ENCODE data around the gene VWA3B. TPM values are rescaled to one million over a fixed set of nuclear protein-coding genes. Genes with fewer than 3 reads are reported as not detected.
"Not testable (repeated sequence)": the region's sequence is repeated elsewhere in the genome, so short reads cannot be mapped to it uniquely, and the experiment has no call there.

The VWA3B gene
- total RNA-seq, 2 experiments from 2014 or later = not detected

GRCh38 chr2:98234776-98235175 lies 147.8 kb downstream of the VWA3B start:
- ChIA-PET CTCF (no interaction called here), POLR2A (no interaction called here)
- H3K4me3 Mint-ChIP-seq = no peak overlapping the region
- peaks cover 24% of the 10 kb centered on the region for H3K27me3 Mint-ChIP-seq
- H3K36me3 Mint-ChIP-seq (ENCODE audit: low read depth) = no peaks in the 10 kb centered on the region
- H3K27ac Mint-ChIP-seq = no peak overlapping the region
- H3K9me3 Mint-ChIP-seq = no peaks in the 10 kb centered on the region
- no peak for DNase-seq
- H3K4me1 Mint-ChIP-seq = no peaks in the 10 kb centered on the region

- no peaks in the 10 kb centered on the region for H3K36me3 Mint-ChIP-seq (ENCODE audit: low read depth)
- no peak for DNase-seq
- H3K4me3 Mint-ChIP-seq = no peak overlapping the region
- POLR2A ChIA-PET = no interaction called here
- CTCF ChIA-PET = no interaction called here
- H3K27ac Mint-ChIP-seq = no peak overlapping the region
- H3K4me1 Mint-ChIP-seq = no peaks in the 10 kb centered on the region
- peaks cover 30% of the 10 kb centered on the region for H3K27me3 Mint-ChIP-seq
- no peaks in the 10 kb centered on the region for H3K9me3 Mint-ChIP-seq
These were observed 150.0 kb downstream of the VWA3B start for GRCh38 chr2:98236935-98237334.

GRCh38 chr2:98240786-98241398 lies 153.9 kb downstream of the VWA3B start:
- Mint-ChIP-seq H3K27ac (no peak overlapping the region), H3K36me3 (ENCODE audit: low read depth) (no peaks in the 10 kb centered on the region), H3K9me3 (no peaks in the 10 kb centered on the region), H3K4me1 (no peaks in the 10 kb centered on the region), H3K27me3 (peaks cover 26% of the 10 kb centered on the region), H3K4me3 (no peak overlapping the region)
- DNase-seq = no peak
- POLR2A ChIA-PET = no interaction called here
- CTCF ChIA-PET = interaction anchor here (0.6 kb wide), 1 partner anchor 492 kb away, joined by 3 read pairs; no protein-coding TSS in a partner anchor

GRCh38 chr2:98241592-98241991 lies 154.6 kb downstream of the VWA3B start:
- H3K4me3 Mint-ChIP-seq = no peak overlapping the region
- ChIA-PET POLR2A (no interaction called here), CTCF (interaction anchor here (1.0 to 1.2 kb wide), 2 partner anchors 14 to 21 kb away, joined by 3 read pairs; no protein-coding TSS in a partner anchor)
- no peak overlapping the region for H3K27ac Mint-ChIP-seq
- H3K4me1 Mint-ChIP-seq = no peaks in the 10 kb centered on the region
- peaks cover 24% of the 10 kb centered on the region for H3K27me3 Mint-ChIP-seq
- no peaks in the 10 kb centered on the region for H3K9me3 Mint-ChIP-seq
- DNase-seq = no peak
- H3K36me3 Mint-ChIP-seq (ENCODE audit: low read depth) = no peaks in the 10 kb centered on the region

- no peaks in the 10 kb centered on the region for H3K9me3 Mint-ChIP-seq
- ChIA-PET CTCF (interaction anchor here (1.0 to 1.2 kb wide), 2 partner anchors 15 to 20 kb away, joined by 3 read pairs; no protein-coding TSS in a partner anchor), POLR2A (no interaction called here)
- H3K36me3 Mint-ChIP-seq (ENCODE audit: low read depth) = no peaks in the 10 kb centered on the region
- no peak overlapping the region for H3K4me3 Mint-ChIP-seq
- DNase-seq = no peak
- H3K27ac Mint-ChIP-seq = no peak overlapping the region
- no peaks in the 10 kb centered on the region for H3K4me1 Mint-ChIP-seq
- H3K27me3 Mint-ChIP-seq = peaks cover 23% of the 10 kb centered on the region
These were observed 155.0 kb downstream of the VWA3B start for GRCh38 chr2:98242003-98242402.

GRCh38 chr2:98245491-98245890 lies 158.5 kb downstream of the VWA3B start:
- no peak for DNase-seq
- ChIA-PET POLR2A (interaction anchor here (0.5 kb wide), 1 partner anchor 190 kb away, joined by 3 read pairs; no protein-coding TSS in a partner anchor), CTCF (no interaction called here)
- peaks cover 15% of the 10 kb centered on the region for H3K9me3 Mint-ChIP-seq
- H3K36me3 Mint-ChIP-seq (ENCODE audit: low read depth) = no peaks in the 10 kb centered on the region
- no peak overlapping the region for H3K4me3 Mint-ChIP-seq
- no peak overlapping the region for H3K27ac Mint-ChIP-seq
- no peaks in the 10 kb centered on the region for H3K4me1 Mint-ChIP-seq
- H3K27me3 Mint-ChIP-seq = peaks cover 25% of the 10 kb centered on the region

GRCh38 chr2:98247383-98247782 lies 160.4 kb downstream of the VWA3B start:
- ChIA-PET POLR2A (no interaction called here), CTCF (interaction anchor here (0.6 kb wide), 1 partner anchor 22 kb away, joined by 3 read pairs; no protein-coding TSS in a partner anchor)
- no peaks in the 10 kb centered on the region for H3K4me1 Mint-ChIP-seq
- no peak for DNase-seq
- H3K36me3 Mint-ChIP-seq (ENCODE audit: low read depth) = no peaks in the 10 kb centered on the region
- peaks cover 15% of the 10 kb centered on the region for H3K27me3 Mint-ChIP-seq
- peaks cover 15% of the 10 kb centered on the region for H3K9me3 Mint-ChIP-seq
- no peak overlapping the region for H3K4me3 Mint-ChIP-seq
- no peak overlapping the region for H3K27ac Mint-ChIP-seq

GRCh38 chr2:98252038-98252773 lies 165.2 kb downstream of the VWA3B start:
- peaks cover 15% of the 10 kb centered on the region for H3K9me3 Mint-ChIP-seq
- no peak overlapping the region for H3K4me3 Mint-ChIP-seq
- no peaks in the 10 kb centered on the region for H3K36me3 Mint-ChIP-seq (ENCODE audit: low read depth)
- peaks cover 18% of the 10 kb centered on the region for H3K27me3 Mint-ChIP-seq
- ChIA-PET POLR2A (no interaction called here), CTCF (no interaction called here)
- no peak overlapping the region for H3K27ac Mint-ChIP-seq
- no peaks in the 10 kb centered on the region for H3K4me1 Mint-ChIP-seq
- DNase-seq = no peak

- Mint-ChIP-seq H3K36me3 (ENCODE audit: low read depth) (no peaks in the 10 kb centered on the region), H3K4me1 (no peaks in the 10 kb centered on the region), H3K4me3 (no peak overlapping the region), H3K27me3 (peaks cover 25% of the 10 kb centered on the region), H3K9me3 (peaks cover 5% of the 10 kb centered on the region), H3K27ac (no peak overlapping the region)
- ChIA-PET CTCF (no interaction called here), POLR2A (no interaction called here)
- DNase-seq = no peak
These were observed 166.6 kb downstream of the VWA3B start for GRCh38 chr2:98253461-98254070.

GRCh38 chr2:98254504-98255059 lies 167.6 kb downstream of the VWA3B start:
- DNase-seq = no peak
- CTCF ChIA-PET = interaction anchor here (1.1 kb wide), 1 partner anchor 10 kb away, joined by 3 read pairs; no protein-coding TSS in a partner anchor

GRCh38 chr2:98258906-98259305 lies 171.9 kb downstream of the VWA3B start:
- H3K36me3 Mint-ChIP-seq (ENCODE audit: low read depth) = peaks cover 2% of the 10 kb centered on the region
- peaks cover 41% of the 10 kb centered on the region for H3K27me3 Mint-ChIP-seq
- ChIA-PET CTCF (no interaction called here), POLR2A (no interaction called here)
- DNase-seq = no peak
- H3K9me3 Mint-ChIP-seq = peaks cover 14% of the 10 kb centered on the region
- H3K4me3 Mint-ChIP-seq = no peak overlapping the region
- no peak overlapping the region for H3K27ac Mint-ChIP-seq
- no peaks in the 10 kb centered on the region for H3K4me1 Mint-ChIP-seq

More at GRCh38 chr2:98254504-98255059, 167.6 kb downstream of the VWA3B start:
- no peaks in the 10 kb centered on the region for H3K4me1 Mint-ChIP-seq
- H3K4me3 Mint-ChIP-seq = no peak overlapping the region
- H3K36me3 Mint-ChIP-seq (ENCODE audit: low read depth) = no peaks in the 10 kb centered on the region
- H3K9me3 Mint-ChIP-seq = peaks cover 3% of the 10 kb centered on the region
- peaks cover 31% of the 10 kb centered on the region for H3K27me3 Mint-ChIP-seq
- no peak overlapping the region for H3K27ac Mint-ChIP-seq
- POLR2A ChIA-PET = no interaction called here

GRCh38 chr2:98263362-98263761 lies 176.4 kb downstream of the VWA3B start:
- POLR2A ChIA-PET = no interaction called here
- Mint-ChIP-seq H3K9me3 (peaks cover 21% of the 10 kb centered on the region), H3K36me3 (ENCODE audit: low read depth) (peaks cover 3% of the 10 kb centered on the region), H3K4me3 (no peak overlapping the region), H3K27me3 (peaks cover 25% of the 10 kb centered on the region), H3K4me1 (no peaks in the 10 kb centered on the region), H3K27ac (no peak overlapping the region)
- no peak for DNase-seq
- CTCF ChIA-PET = interaction anchor here (0.7 kb wide), 1 partner anchor 628 kb away, joined by 3 read pairs; no protein-coding TSS in a partner anchor

- H3K4me1 Mint-ChIP-seq, POLR2A ChIA-PET: not testable (repeated sequence)
- CTCF ChIA-PET = interaction anchor here (0.7 to 2.4 kb wide), 6 partner anchors 38 to 527 kb away, joined by 3 to 21 read pairs (median 4); no protein-coding TSS in a partner anchor
These were observed 181.3 kb downstream of the VWA3B start for GRCh38 chr2:98268225-98268624.

More at GRCh38 chr2:98268225-98268624, 181.3 kb downstream of the VWA3B start:
- not testable (repeated sequence) for H3K36me3 Mint-ChIP-seq (ENCODE audit: low read depth); H3K4me3 Mint-ChIP-seq; H3K27ac Mint-ChIP-seq; DNase-seq
- Mint-ChIP-seq H3K27me3 (peaks cover 23% of the 10 kb centered on the region), H3K9me3 (peaks cover 13% of the 10 kb centered on the region)

Measured in activated CD4-positive, alpha-beta memory T cell treated with anti-CD3 and anti-CD28 coated beads, Interleukin-2, amount 10 ng/mL, durations not matched to agents 7 days and 5 days (primary cell).